ENCODE measurements around the gene CD48. TPM values are rescaled to one million over a fixed set of nuclear protein-coding genes. Genes with fewer than 3 reads are reported as not detected.

CD48 gene
- polyA plus RNA-seq, 1 donor (not counting 4 experiments of a cell fraction or from before 2014, with no cell fraction given): 0.07 TPM

DNA sequence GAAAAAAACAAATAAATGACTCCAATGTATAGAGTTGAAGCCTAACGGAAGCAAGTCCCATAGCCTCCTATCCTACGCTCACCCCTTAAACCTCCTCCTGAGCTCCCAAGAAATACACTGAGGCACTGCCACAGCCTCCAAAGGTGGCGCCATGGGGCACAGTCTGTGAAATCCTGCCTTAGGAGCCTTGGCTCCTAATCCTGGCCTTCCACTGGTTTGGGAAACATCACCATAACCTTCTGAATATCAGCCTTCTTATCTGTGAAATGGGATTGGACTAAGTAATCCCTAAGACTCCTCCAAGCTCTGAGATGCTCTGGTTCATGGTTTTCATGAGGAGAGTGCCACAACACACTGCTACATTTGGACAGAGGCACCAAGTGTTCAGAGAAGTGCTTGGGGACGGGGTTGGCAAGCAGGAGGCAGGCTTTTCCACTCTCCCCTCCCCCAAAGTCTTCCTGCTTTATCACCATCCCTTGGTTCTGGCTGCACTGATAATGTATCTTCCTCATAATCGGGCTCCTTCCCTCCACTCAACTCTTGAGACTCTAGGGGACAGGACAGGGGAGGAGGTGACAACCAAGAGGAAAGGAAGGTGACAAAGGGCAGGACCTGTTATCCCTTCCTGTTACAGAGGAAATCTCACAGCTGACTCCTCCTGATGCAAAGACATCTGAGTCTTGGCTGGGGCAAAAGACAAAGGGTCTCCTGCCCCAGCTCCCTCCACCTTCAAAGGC lies 30.2 kb upstream of the CD48 start:
- DNase-seq (ENCODE audit: low read depth, low spot score) (no peak), FAIRE-seq (no peak)
- no peaks in the 10 kb centered on the region for H3K79me2 ChIP-seq (ENCODE audit: control insufficient read depth, insufficient read depth, low read length)
- no peaks in the 10 kb centered on the region for H4K20me1 ChIP-seq (ENCODE audit: control insufficient read depth, extremely low read depth, insufficient read depth, low read length)
- no peak overlapping the region for H3K9ac ChIP-seq (ENCODE audit: control insufficient read depth, extremely low read depth, insufficient read depth, low read length)
- no peak overlapping the region for H3K4me2 ChIP-seq (ENCODE audit: control insufficient read depth, extremely low read depth, insufficient read depth, low read depth, low read length)
- H3K36me3 ChIP-seq (ENCODE audit: control insufficient read depth in 2 of 2, extremely low read depth in 1 of 2, insufficient read depth in 2 of 2, low read length in 2 of 2): no peaks in the 10 kb centered on the region
- no peak overlapping the region for H3K4me3 ChIP-seq (ENCODE audit: control insufficient read depth in 2 of 3, extremely low read depth in 1 of 3, insufficient read depth in 2 of 3, low read depth in 1 of 3, low read length in 3 of 3)
- dilution Hi-C loops (cut with MboI; ENCODE audit: extremely low pct_ligation_motif_present, low sequenced_read_pairs): no loop called here
- no peaks in the 10 kb centered on the region for H3K9me3 ChIP-seq (ENCODE audit: control insufficient read depth, low read depth, low read length)
- no peaks in the 10 kb centered on the region for H3K9me1 ChIP-seq (ENCODE audit: control insufficient read depth, extremely low read depth, insufficient read depth, low read length)
- no peak overlapping the region for H2AFZ ChIP-seq (ENCODE audit: control insufficient read depth, low read length)
- no peak for TF ChIP-seq EZH2 (IDR thresholded peaks at IDR 0.05; ENCODE audit: low read length)
- TF ChIP-seq, protein P1, sequence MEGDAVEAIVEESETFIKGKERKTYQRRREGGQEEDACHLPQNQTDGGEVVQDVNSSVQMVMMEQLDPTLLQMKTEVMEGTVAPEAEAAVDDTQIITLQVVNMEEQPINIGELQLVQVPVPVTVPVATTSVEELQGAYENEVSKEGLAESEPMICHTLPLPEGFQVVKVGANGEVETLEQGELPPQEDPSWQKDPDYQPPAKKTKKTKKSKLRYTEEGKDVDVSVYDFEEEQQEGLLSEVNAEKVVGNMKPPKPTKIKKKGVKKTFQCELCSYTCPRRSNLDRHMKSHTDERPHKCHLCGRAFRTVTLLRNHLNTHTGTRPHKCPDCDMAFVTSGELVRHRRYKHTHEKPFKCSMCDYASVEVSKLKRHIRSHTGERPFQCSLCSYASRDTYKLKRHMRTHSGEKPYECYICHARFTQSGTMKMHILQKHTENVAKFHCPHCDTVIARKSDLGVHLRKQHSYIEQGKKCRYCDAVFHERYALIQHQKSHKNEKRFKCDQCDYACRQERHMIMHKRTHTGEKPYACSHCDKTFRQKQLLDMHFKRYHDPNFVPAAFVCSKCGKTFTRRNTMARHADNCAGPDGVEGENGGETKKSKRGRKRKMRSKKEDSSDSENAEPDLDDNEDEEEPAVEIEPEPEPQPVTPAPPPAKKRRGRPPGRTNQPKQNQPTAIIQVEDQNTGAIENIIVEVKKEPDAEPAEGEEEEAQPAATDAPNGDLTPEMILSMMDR (optimal IDR thresholded peaks at IDR 0.05 in 1 of 3, IDR thresholded peaks at IDR 0.05 in 1 of 3, conservative IDR thresholded peaks at IDR 0.05 in 1 of 3; ENCODE audit: extremely low read depth in 1 of 3, insufficient read depth in 2 of 3, low read length in 3 of 3): no peak
- H3K27ac ChIP-seq (ENCODE audit: control insufficient read depth, insufficient read depth, low read length): no peak overlapping the region
- H3K27me3 ChIP-seq (ENCODE audit: control insufficient read depth, extremely low read depth, insufficient read depth, low read length): no peaks in the 10 kb centered on the region
- peaks cover 10% of the 10 kb centered on the region for H3K4me1 ChIP-seq (ENCODE audit: control insufficient read depth, extremely low read depth, insufficient read depth, low read length)

GRCh38 chr1:160741092-160741501 lies 29.5 kb upstream of the CD48 start:
- TF ChIP-seq, protein P1 (optimal IDR thresholded peaks at IDR 0.05 in 1 of 3, IDR thresholded peaks at IDR 0.05 in 1 of 3, conservative IDR thresholded peaks at IDR 0.05 in 1 of 3; ENCODE audit: extremely low read depth in 1 of 3, insufficient read depth in 2 of 3, low read length in 3 of 3): no peak
- TF ChIP-seq EZH2 (IDR thresholded peaks at IDR 0.05; ENCODE audit: low read length): no peak
- DNase-seq (ENCODE audit: low read depth, low spot score): no peak
- dilution Hi-C loops (cut with MboI; ENCODE audit: extremely low pct_ligation_motif_present, low sequenced_read_pairs): no loop called here
- Histone ChIP-seq H3K4me3 (ENCODE audit: control insufficient read depth in 2 of 3, extremely low read depth in 1 of 3, insufficient read depth in 2 of 3, low read depth in 1 of 3, low read length in 3 of 3) (no peak overlapping the region), H3K36me3 (ENCODE audit: control insufficient read depth in 2 of 2, extremely low read depth in 1 of 2, insufficient read depth in 2 of 2, low read length in 2 of 2) (no peaks in the 10 kb centered on the region), H3K9me1 (ENCODE audit: control insufficient read depth, extremely low read depth, insufficient read depth, low read length) (no peaks in the 10 kb centered on the region), H4K20me1 (ENCODE audit: control insufficient read depth, extremely low read depth, insufficient read depth, low read length) (no peaks in the 10 kb centered on the region), H3K27ac (ENCODE audit: control insufficient read depth, insufficient read depth, low read length) (no peak overlapping the region), H3K9ac (ENCODE audit: control insufficient read depth, extremely low read depth, insufficient read depth, low read length) (no peak overlapping the region), H3K4me1 (ENCODE audit: control insufficient read depth, extremely low read depth, insufficient read depth, low read length) (peaks cover 10% of the 10 kb centered on the region), H3K27me3 (ENCODE audit: control insufficient read depth, extremely low read depth, insufficient read depth, low read length) (no peaks in the 10 kb centered on the region), H3K79me2 (ENCODE audit: control insufficient read depth, insufficient read depth, low read length) (no peaks in the 10 kb centered on the region), H3K4me2 (ENCODE audit: control insufficient read depth, extremely low read depth, insufficient read depth, low read depth, low read length) (no peak overlapping the region), H3K9me3 (ENCODE audit: control insufficient read depth, low read depth, low read length) (no peaks in the 10 kb centered on the region), H2AFZ (ENCODE audit: control insufficient read depth, low read length) (no peak overlapping the region)
- no peak for FAIRE-seq

All from keratinocyte (primary cell).